ENCODE results near the gene POLR3H. TPM values are rescaled to one million over a fixed set of nuclear protein-coding genes. Genes with fewer than 3 reads are reported as not detected.

Gene POLR3H
- polyA plus RNA-seq, 1 donor from 2014 or later = 28.0 TPM

DNA sequence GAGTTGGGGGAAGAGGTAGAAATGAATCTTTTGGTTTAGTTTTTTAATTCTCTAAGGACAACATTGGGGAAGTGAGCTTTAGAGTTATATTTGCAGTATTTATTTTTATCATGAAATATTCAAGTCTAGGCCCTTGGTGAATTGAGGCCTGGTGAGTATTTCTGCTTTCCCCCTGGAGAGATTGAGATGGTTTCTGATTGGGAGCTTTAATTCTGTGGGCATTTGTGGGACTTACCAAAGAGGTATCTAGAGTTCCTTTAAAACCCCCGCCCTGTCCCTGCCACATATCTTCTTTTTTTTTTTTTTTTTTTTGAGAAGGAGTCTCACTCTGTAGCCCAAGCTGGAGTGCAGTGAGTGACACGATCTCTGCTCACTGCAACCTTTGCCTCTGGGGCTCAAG lies 65.8 kb downstream of the POLR3H start:
- H4K20me1 ChIP-seq (ENCODE audit: insufficient read depth) = no peaks in the 10 kb centered on the region
- no peaks in the 10 kb centered on the region for H3K27me3 ChIP-seq (ENCODE audit: insufficient read depth, low read depth, low read length)
- H3F3A ChIP-seq (ENCODE audit: insufficient read depth, low read length, poor library complexity, severe bottlenecking) = peaks cover 4% of the 10 kb centered on the region
- peak overlapping the region; percentile 98 for H3K27ac ChIP-seq (ENCODE audit: low read length)
- H3K9me3 ChIP-seq (ENCODE audit: low read length) = no peaks in the 10 kb centered on the region
- H3K9me2 ChIP-seq (ENCODE audit: insufficient read depth, low read length) = no peaks in the 10 kb centered on the region
- no peak overlapping the region for H3K4me2 ChIP-seq (ENCODE audit: low read length)
- no peak overlapping the region for H2AFZ ChIP-seq (ENCODE audit: low read depth, low read length)
- peak overlapping the region; percentile 63 for H3K4me3 ChIP-seq (ENCODE audit: low read length)
- no peaks in the 10 kb centered on the region for H3K36me3 ChIP-seq (ENCODE audit: insufficient read depth, low read length)
- H3K9ac ChIP-seq (ENCODE audit: low read length) = peak overlapping the region; percentile 80
- H3K79me2 ChIP-seq (replicated peaks; ENCODE audit: insufficient read depth, low read length) = peaks cover 64% of the 10 kb centered on the region
- TF ChIP-seq SMC3 (conservative IDR thresholded peaks at IDR 0.05; ENCODE audit: poor library complexity) (no peak), TAF1 (IDR thresholded peaks at IDR 0.05; ENCODE audit: low read depth) (no peak), REST (IDR thresholded peaks at IDR 0.05; ENCODE audit: borderline replicate concordance) (no peak), EP300 (conservative IDR thresholded peaks at IDR 0.05; ENCODE audit: poor library complexity, severe bottlenecking) (no peak), RAD21 (conservative IDR thresholded peaks at IDR 0.05) (no peak), CTCF (IDR thresholded peaks at IDR 0.05; ENCODE audit: poor library complexity, severe bottlenecking) (no peak)

Other genes with a start within 250 kb of the POLR3H start
- gene ZC3H7B, start 242.9 kb downstream of the POLR3H start, polyA plus RNA-seq = 34.6 and 43.0 TPM in 2 replicates
- gene TEF, start 162.5 kb downstream of the POLR3H start, polyA plus RNA-seq = 4.1 and 4.9 TPM in 2 replicates
- gene TOB2, start 97.7 kb downstream of the POLR3H start, polyA plus RNA-seq = 8.2 and 9.1 TPM in 2 replicates
- 148 and 153 TPM in 2 replicates for gene PHF5A, start 75.8 kb downstream of the POLR3H start, polyA plus RNA-seq
- 72.3 and 88.2 TPM in 2 replicates for gene ACO2, start 75.4 kb downstream of the POLR3H start, polyA plus RNA-seq
- gene CSDC2, start 16.5 kb upstream of the POLR3H start, polyA plus RNA-seq = 7.1 and 10.3 TPM in 2 replicates
- gene PMM1, start 45.4 kb upstream of the POLR3H start, polyA plus RNA-seq = 55.5 and 61.6 TPM in 2 replicates
- gene DESI1, start 76.6 kb upstream of the POLR3H start, polyA plus RNA-seq = 27.5 and 31.0 TPM in 2 replicates
- 397 and 398 TPM in 2 replicates for gene XRCC6, start 76.8 kb upstream of the POLR3H start, polyA plus RNA-seq
- gene SNU13, start 144.4 kb upstream of the POLR3H start, polyA plus RNA-seq = 192 and 203 TPM in 2 replicates
- 0.34 TPM in 1 of 2 replicates, not detected in the other for gene MEI1, start 155.0 kb upstream of the POLR3H start, polyA plus RNA-seq

Measured in neural cell (in vitro differentiated cells).